Measurements from ENCODE around the gene TLDC2. TPM values are rescaled to one million over a fixed set of nuclear protein-coding genes. Genes with fewer than 3 reads are reported as not detected.

Gene TLDC2
- polyA plus RNA-seq, 1 donor from 2014 or later: not detected

- Histone ChIP-seq H3K79me2 (replicated peaks; ENCODE audit: insufficient read depth, low read length) (peaks cover 48% of the 10 kb centered on the region), H3F3A (ENCODE audit: insufficient read depth, low read length, poor library complexity, severe bottlenecking) (no peaks in the 10 kb centered on the region), H4K20me1 (ENCODE audit: insufficient read depth) (peaks cover 22% of the 10 kb centered on the region), H3K9me3 (ENCODE audit: low read length) (peaks cover 4% of the 10 kb centered on the region), H3K4me2 (ENCODE audit: low read length) (no peak overlapping the region), H3K9ac (ENCODE audit: low read length) (no peak overlapping the region), H3K27ac (ENCODE audit: low read length) (no peak overlapping the region), H3K9me2 (ENCODE audit: insufficient read depth, low read length) (no peaks in the 10 kb centered on the region), H2AFZ (ENCODE audit: low read depth, low read length) (no peak overlapping the region), H3K36me3 (ENCODE audit: insufficient read depth, low read length) (no peaks in the 10 kb centered on the region), H3K27me3 (ENCODE audit: insufficient read depth, low read depth, low read length) (no peaks in the 10 kb centered on the region), H3K4me3 (ENCODE audit: low read length) (no peak overlapping the region)
- TF ChIP-seq RAD21 (conservative IDR thresholded peaks at IDR 0.05) (no peak), CTCF (IDR thresholded peaks at IDR 0.05; ENCODE audit: poor library complexity, severe bottlenecking) (no peak), EP300 (conservative IDR thresholded peaks at IDR 0.05; ENCODE audit: poor library complexity, severe bottlenecking) (no peak)
Observed at GRCh38 chr20:36850759-36851158, 25.2 kb upstream of the TLDC2 start.

GRCh38 chr20:36851490-36851889 lies 24.4 kb upstream of the TLDC2 start:
- Histone ChIP-seq H3K9ac (ENCODE audit: low read length) (no peak overlapping the region), H2AFZ (ENCODE audit: low read depth, low read length) (no peak overlapping the region), H3K4me3 (ENCODE audit: low read length) (no peak overlapping the region), H4K20me1 (ENCODE audit: insufficient read depth) (peaks cover 29% of the 10 kb centered on the region), H3K27ac (ENCODE audit: low read length) (no peak overlapping the region), H3K9me3 (ENCODE audit: low read length) (peaks cover 4% of the 10 kb centered on the region), H3K79me2 (replicated peaks; ENCODE audit: insufficient read depth, low read length) (peaks cover 55% of the 10 kb centered on the region), H3K4me2 (ENCODE audit: low read length) (no peak overlapping the region), H3K36me3 (ENCODE audit: insufficient read depth, low read length) (no peaks in the 10 kb centered on the region), H3F3A (ENCODE audit: insufficient read depth, low read length, poor library complexity, severe bottlenecking) (no peaks in the 10 kb centered on the region), H3K9me2 (ENCODE audit: insufficient read depth, low read length) (no peaks in the 10 kb centered on the region), H3K27me3 (ENCODE audit: insufficient read depth, low read depth, low read length) (no peaks in the 10 kb centered on the region)
- TF ChIP-seq MXI1 (conservative IDR thresholded peaks at IDR 0.05; ENCODE audit: poor library complexity, severe bottlenecking) (no peak), EZH2 (IDR thresholded peaks at IDR 0.05; ENCODE audit: borderline replicate concordance, insufficient read depth, low read length, poor library complexity, severe bottlenecking) (no peak), CTCF (IDR thresholded peaks at IDR 0.05; ENCODE audit: poor library complexity, severe bottlenecking) (no peak), RAD21 (conservative IDR thresholded peaks at IDR 0.05) (no peak), SMC3 (conservative IDR thresholded peaks at IDR 0.05; ENCODE audit: poor library complexity) (no peak), TAF1 (IDR thresholded peaks at IDR 0.05; ENCODE audit: low read depth) (no peak)

GRCh38 chr20:36852187-36852586 lies 23.8 kb upstream of the TLDC2 start:
- H3K9ac ChIP-seq (ENCODE audit: low read length): no peak overlapping the region
- H3K4me2 ChIP-seq (ENCODE audit: low read length): no peak overlapping the region
- peaks cover 62% of the 10 kb centered on the region for H3K79me2 ChIP-seq (replicated peaks; ENCODE audit: insufficient read depth, low read length)
- no peaks in the 10 kb centered on the region for H3F3A ChIP-seq (ENCODE audit: insufficient read depth, low read length, poor library complexity, severe bottlenecking)
- no peak overlapping the region for H2AFZ ChIP-seq (ENCODE audit: low read depth, low read length)
- peaks cover 36% of the 10 kb centered on the region for H4K20me1 ChIP-seq (ENCODE audit: insufficient read depth)
- H3K9me2 ChIP-seq (ENCODE audit: insufficient read depth, low read length): no peaks in the 10 kb centered on the region
- H3K27me3 ChIP-seq (ENCODE audit: insufficient read depth, low read depth, low read length): no peaks in the 10 kb centered on the region
- H3K27ac ChIP-seq (ENCODE audit: low read length): no peak overlapping the region
- H3K9me3 ChIP-seq (ENCODE audit: low read length): peaks cover 4% of the 10 kb centered on the region
- H3K4me3 ChIP-seq (ENCODE audit: low read length): no peak overlapping the region
- no peaks in the 10 kb centered on the region for H3K36me3 ChIP-seq (ENCODE audit: insufficient read depth, low read length)
- TF ChIP-seq EP300 (conservative IDR thresholded peaks at IDR 0.05; ENCODE audit: poor library complexity, severe bottlenecking) (no peak), SMC3 (conservative IDR thresholded peaks at IDR 0.05; ENCODE audit: poor library complexity) (no peak), REST (IDR thresholded peaks at IDR 0.05; ENCODE audit: borderline replicate concordance) (no peak), RAD21 (conservative IDR thresholded peaks at IDR 0.05) (no peak), MXI1 (conservative IDR thresholded peaks at IDR 0.05; ENCODE audit: poor library complexity, severe bottlenecking) (no peak), CTCF (IDR thresholded peaks at IDR 0.05; ENCODE audit: poor library complexity, severe bottlenecking) (no peak), POLR2AphosphoS5 (IDR thresholded peaks at IDR 0.05) (no peak), EZH2 (IDR thresholded peaks at IDR 0.05; ENCODE audit: borderline replicate concordance, insufficient read depth, low read length, poor library complexity, severe bottlenecking) (no peak), TAF1 (IDR thresholded peaks at IDR 0.05; ENCODE audit: low read depth) (no peak)

Measured in neural cell (in vitro differentiated cells).